IPS-18c (cell line): ENCODE data around the gene MEIS2.

Source experiments
- H3K4me3 ChIP-seq: 2 replicates; pipeline ENCODE4 v1.7.0; 2013; ENCODE audit warnings: low read depth, mild to moderate bottlenecking, low read length, moderate library complexity; ENCODE audit not compliant: insufficient read depth
- H3K9me3 ChIP-seq: one replicate; pipeline ENCODE4 v1.6.1; 2013; ENCODE audit warnings: mild to moderate bottlenecking, low read length, moderate library complexity; ENCODE audit not compliant: control insufficient read depth, insufficient read depth

Gene MEIS2

GRCh38 chr15:36972704-36973103, 127.6 kb downstream of the MEIS2 start:
- Histone ChIP-seq H3K9me3 (no peaks in the 10 kb centered on the region), H3K4me3 (no peak overlapping the region)

- H3K9me3 ChIP-seq = no peaks in the 10 kb centered on the region
- H3K4me3 ChIP-seq = no peak overlapping the region
These were observed 129.8 kb downstream of the MEIS2 start for GRCh38 chr15:36970522-36970921.

GRCh38 chr15:36967929-36968328, 132.4 kb downstream of the MEIS2 start:
- no peaks in the 10 kb centered on the region for H3K9me3 ChIP-seq

GRCh38 chr15:36966708-36967107, 133.6 kb downstream of the MEIS2 start:
- Histone ChIP-seq H3K4me3 (no peak overlapping the region), H3K9me3 (no peaks in the 10 kb centered on the region)

More at GRCh38 chr15:36967929-36968328, 132.4 kb downstream of the MEIS2 start:
- no peak overlapping the region for H3K4me3 ChIP-seq

- Histone ChIP-seq H3K9me3 (no peaks in the 10 kb centered on the region), H3K4me3 (no peak overlapping the region)
These were observed 134.6 kb downstream of the MEIS2 start for GRCh38 chr15:36965570-36966342.

GRCh38 chr15:36964626-36965025, 135.7 kb downstream of the MEIS2 start:
- Histone ChIP-seq H3K9me3 (no peaks in the 10 kb centered on the region), H3K4me3 (no peak overlapping the region)

GRCh38 chr15:36961956-36962355, 138.4 kb downstream of the MEIS2 start:
- H3K9me3 ChIP-seq = no peaks in the 10 kb centered on the region

GRCh38 chr15:36960947-36961227, 139.5 kb downstream of the MEIS2 start:
- H3K4me3 ChIP-seq = no peak overlapping the region
- no peaks in the 10 kb centered on the region for H3K9me3 ChIP-seq

More at GRCh38 chr15:36961956-36962355, 138.4 kb downstream of the MEIS2 start:
- H3K4me3 ChIP-seq = no peak overlapping the region

- Histone ChIP-seq H3K4me3 (no peak overlapping the region), H3K9me3 (no peaks in the 10 kb centered on the region)
These were observed 140.0 kb downstream of the MEIS2 start for GRCh38 chr15:36960179-36960946.

GRCh38 chr15:36959746-36960145, 140.6 kb downstream of the MEIS2 start:
- Histone ChIP-seq H3K4me3 (no peak overlapping the region), H3K9me3 (no peaks in the 10 kb centered on the region)

- Histone ChIP-seq H3K9me3 (no peaks in the 10 kb centered on the region), H3K4me3 (no peak overlapping the region)
These were observed 141.7 kb downstream of the MEIS2 start for GRCh38 chr15:36958606-36959005.

- Histone ChIP-seq H3K9me3 (no peaks in the 10 kb centered on the region), H3K4me3 (no peak overlapping the region)
These were observed 145.9 kb downstream of the MEIS2 start for GRCh38 chr15:36954486-36954885.

- no peaks in the 10 kb centered on the region for H3K9me3 ChIP-seq
- H3K4me3 ChIP-seq = no peak overlapping the region
These were observed 147.0 kb downstream of the MEIS2 start for GRCh38 chr15:36953346-36953745.

GRCh38 chr15:36951731-36952247, 148.6 kb downstream of the MEIS2 start:
- Histone ChIP-seq H3K4me3 (no peak overlapping the region), H3K9me3 (no peaks in the 10 kb centered on the region)

GRCh38 chr15:36950371-36950770, 150.0 kb downstream of the MEIS2 start:
- no peak overlapping the region for H3K4me3 ChIP-seq
- H3K9me3 ChIP-seq = no peaks in the 10 kb centered on the region

GRCh38 chr15:36948982-36949381, 151.4 kb downstream of the MEIS2 start:
- Histone ChIP-seq H3K4me3 (no peak overlapping the region), H3K9me3 (no peaks in the 10 kb centered on the region)

- H3K9me3 ChIP-seq = no peaks in the 10 kb centered on the region
- H3K4me3 ChIP-seq = no peak overlapping the region
These were observed 153.2 kb downstream of the MEIS2 start for GRCh38 chr15:36947035-36947719.

GRCh38 chr15:36944442-36944841, 155.9 kb downstream of the MEIS2 start:
- H3K4me3 ChIP-seq = no peak overlapping the region
- H3K9me3 ChIP-seq = no peaks in the 10 kb centered on the region
